ENCODE results near the gene SMOC2. TPM values are rescaled to one million over a fixed set of nuclear protein-coding genes. Genes with fewer than 3 reads are reported as not detected.
A peak's percentile ranks its signal among the peaks of the same experiment; 100 is the strongest.

SMOC2 gene
- total RNA-seq, 1 donor from 2014 or later, result 14.4 TPM

DNA sequence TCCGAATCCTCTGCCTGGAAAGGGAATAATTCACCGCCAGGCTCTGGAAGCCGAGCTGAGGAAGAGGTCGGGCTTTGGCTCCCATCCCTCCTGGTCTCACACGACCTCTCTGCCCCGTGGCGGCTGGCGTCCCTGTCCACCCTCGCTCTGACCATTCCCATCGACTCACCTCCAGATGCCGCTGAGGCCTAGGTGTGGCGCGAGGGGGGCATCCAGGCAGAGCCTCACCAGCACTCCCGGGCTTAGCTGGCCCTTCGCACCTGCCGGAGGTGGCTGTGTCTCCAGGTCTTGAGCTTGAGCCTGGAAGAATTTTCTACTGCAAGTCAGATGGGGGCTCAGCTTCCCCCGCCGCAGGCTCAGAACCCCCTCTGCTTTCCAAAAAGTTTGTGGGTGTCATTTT, 28.5 kb upstream of the SMOC2 start:
- Histone ChIP-seq H3K27ac (replicated peaks) (no peak overlapping the region), H3K36me3 (no peaks in the 10 kb centered on the region), H3K4me1 (peaks cover 14% of the 10 kb centered on the region), H3K9me3 (replicated peaks) (no peaks in the 10 kb centered on the region), H3K27me3 (ENCODE audit: low read depth) (peaks cover 43% of the 10 kb centered on the region), H3K4me3 (no peak overlapping the region)
- DNase-seq, result no peak
- intact Hi-C loops (cut with micrococcal nuclease), result no loop called here
- TF ChIP-seq, protein P1, sequence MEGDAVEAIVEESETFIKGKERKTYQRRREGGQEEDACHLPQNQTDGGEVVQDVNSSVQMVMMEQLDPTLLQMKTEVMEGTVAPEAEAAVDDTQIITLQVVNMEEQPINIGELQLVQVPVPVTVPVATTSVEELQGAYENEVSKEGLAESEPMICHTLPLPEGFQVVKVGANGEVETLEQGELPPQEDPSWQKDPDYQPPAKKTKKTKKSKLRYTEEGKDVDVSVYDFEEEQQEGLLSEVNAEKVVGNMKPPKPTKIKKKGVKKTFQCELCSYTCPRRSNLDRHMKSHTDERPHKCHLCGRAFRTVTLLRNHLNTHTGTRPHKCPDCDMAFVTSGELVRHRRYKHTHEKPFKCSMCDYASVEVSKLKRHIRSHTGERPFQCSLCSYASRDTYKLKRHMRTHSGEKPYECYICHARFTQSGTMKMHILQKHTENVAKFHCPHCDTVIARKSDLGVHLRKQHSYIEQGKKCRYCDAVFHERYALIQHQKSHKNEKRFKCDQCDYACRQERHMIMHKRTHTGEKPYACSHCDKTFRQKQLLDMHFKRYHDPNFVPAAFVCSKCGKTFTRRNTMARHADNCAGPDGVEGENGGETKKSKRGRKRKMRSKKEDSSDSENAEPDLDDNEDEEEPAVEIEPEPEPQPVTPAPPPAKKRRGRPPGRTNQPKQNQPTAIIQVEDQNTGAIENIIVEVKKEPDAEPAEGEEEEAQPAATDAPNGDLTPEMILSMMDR (IDR thresholded peaks at IDR 0.05; ENCODE audit: borderline replicate concordance), result no peak

DNA sequence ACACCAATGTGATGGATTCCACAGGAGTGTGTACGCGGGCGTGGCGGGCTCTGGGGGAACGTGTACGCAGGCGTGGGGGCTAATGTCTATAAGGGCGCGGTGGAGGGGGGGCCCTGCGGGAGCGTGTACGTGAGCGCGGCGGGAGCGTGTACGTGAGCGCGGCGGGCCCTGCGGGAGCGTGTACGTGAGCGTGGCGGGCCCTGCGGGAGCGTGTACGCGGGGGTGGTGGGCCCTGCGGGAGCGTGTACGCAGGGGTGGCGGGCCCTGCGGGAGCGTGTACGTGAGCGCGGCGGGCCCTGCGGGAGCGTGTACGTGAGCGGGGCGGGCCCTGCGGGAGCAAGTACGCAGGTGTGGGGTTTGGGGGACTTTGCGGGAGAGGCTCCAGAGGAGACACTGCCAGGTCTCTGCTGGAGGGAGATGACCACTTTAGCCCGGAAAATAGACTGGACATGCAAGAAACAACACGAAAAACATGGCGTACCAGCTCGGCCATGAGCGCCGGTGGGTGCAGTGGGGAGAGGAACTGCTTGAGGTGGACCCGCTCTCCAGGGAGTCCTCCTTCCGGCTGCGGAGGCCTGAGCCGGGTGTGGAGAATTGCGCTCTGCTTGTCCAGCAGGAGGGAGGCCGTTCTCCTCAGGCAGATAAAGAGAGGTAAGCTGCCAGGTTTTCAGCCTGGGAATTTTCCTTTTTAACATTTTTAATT, 27.8 kb upstream of the SMOC2 start:
- TF ChIP-seq, protein P1 (IDR thresholded peaks at IDR 0.05; ENCODE audit: borderline replicate concordance), result no peak
- Histone ChIP-seq H3K4me1 (peaks cover 16% of the 10 kb centered on the region), H3K27ac (replicated peaks) (peak overlapping the region; percentile 69), H3K36me3 (no peaks in the 10 kb centered on the region), H3K4me3 (peak overlapping the region; percentile 30), H3K9me3 (replicated peaks) (no peaks in the 10 kb centered on the region), H3K27me3 (ENCODE audit: low read depth) (peaks cover 40% of the 10 kb centered on the region)
- DNase-seq, result no peak
- intact Hi-C loops (cut with micrococcal nuclease), result no loop called here

DNA sequence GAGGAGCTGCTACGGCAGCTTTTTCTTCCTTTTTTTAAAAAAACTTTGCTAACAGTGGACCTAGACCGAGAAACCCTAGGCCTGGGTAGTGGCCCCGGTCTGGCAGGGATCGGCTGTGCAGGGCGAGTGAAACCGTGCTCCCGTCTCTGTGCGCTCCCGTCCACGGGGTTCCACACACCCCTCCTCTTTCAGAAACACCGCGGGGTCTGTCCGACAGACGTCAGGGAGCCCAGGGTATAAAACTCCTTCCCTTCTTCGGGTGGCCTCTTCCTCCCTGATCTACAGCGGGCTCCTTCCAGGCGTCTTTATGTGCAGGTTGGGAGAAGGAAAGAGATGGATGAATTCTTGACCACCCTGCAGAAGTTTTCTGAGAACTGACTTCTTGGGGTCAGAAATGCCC, 27.1 kb upstream of the SMOC2 start:
- H3K4me1 ChIP-seq, result peaks cover 16% of the 10 kb centered on the region
- H3K27ac ChIP-seq (replicated peaks), result peak overlapping the region; percentile 69
- H3K27me3 ChIP-seq (ENCODE audit: low read depth), result peaks cover 37% of the 10 kb centered on the region
- no peaks in the 10 kb centered on the region for H3K9me3 ChIP-seq (replicated peaks)
- no peaks in the 10 kb centered on the region for H3K36me3 ChIP-seq
- H3K4me3 ChIP-seq, result peak overlapping the region; percentile 30
- TF ChIP-seq, protein P1 (IDR thresholded peaks at IDR 0.05; ENCODE audit: borderline replicate concordance), result no peak
- intact Hi-C loops (cut with micrococcal nuclease), result no loop called here
- DNase-seq, result no peak

DNA sequence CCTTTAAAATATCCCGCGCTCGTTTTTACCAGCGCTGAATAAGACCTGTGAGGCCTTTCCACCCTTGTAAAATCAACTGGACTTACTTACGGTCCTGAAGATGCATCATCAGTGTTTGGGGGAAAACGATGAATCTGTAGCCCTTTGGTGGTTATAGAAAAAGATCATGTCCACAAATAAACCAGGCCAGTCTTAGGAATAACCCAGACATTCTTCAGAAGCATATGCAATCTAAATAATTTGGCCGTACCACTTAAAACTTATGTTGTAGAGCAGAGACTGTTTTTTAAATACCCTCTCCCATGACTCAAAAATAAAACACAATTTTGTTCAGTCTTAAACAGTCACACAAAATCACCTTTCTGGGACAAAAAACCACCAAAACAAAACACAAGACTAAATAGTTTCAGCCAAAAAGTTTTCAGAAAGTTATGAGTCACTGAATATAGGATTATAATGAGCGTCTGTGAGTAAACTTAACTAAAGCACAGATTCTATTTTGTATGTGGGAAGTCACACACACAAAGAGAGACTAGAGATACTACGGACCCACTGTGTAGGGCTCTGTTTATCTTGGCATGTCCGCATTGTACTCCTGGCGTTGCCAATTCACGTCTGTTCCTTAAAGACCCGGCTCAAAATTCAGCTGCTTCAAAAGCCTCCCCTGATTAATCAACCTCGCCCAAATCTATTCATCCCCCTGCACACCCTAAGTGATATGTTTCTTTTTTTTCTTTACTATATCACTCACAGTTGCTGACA, 26.5 kb upstream of the SMOC2 start:
- intact Hi-C loops (cut with micrococcal nuclease), result no loop called here
- peaks cover 37% of the 10 kb centered on the region for H3K27me3 ChIP-seq (ENCODE audit: low read depth)
- no peak overlapping the region for H3K4me3 ChIP-seq
- DNase-seq, result no peak
- peaks cover 16% of the 10 kb centered on the region for H3K4me1 ChIP-seq
- H3K27ac ChIP-seq (replicated peaks), result peak overlapping the region; percentile 69
- TF ChIP-seq, protein P1 (IDR thresholded peaks at IDR 0.05; ENCODE audit: borderline replicate concordance), result no peak
- no peaks in the 10 kb centered on the region for H3K9me3 ChIP-seq (replicated peaks)
- H3K36me3 ChIP-seq, result no peaks in the 10 kb centered on the region

DNA sequence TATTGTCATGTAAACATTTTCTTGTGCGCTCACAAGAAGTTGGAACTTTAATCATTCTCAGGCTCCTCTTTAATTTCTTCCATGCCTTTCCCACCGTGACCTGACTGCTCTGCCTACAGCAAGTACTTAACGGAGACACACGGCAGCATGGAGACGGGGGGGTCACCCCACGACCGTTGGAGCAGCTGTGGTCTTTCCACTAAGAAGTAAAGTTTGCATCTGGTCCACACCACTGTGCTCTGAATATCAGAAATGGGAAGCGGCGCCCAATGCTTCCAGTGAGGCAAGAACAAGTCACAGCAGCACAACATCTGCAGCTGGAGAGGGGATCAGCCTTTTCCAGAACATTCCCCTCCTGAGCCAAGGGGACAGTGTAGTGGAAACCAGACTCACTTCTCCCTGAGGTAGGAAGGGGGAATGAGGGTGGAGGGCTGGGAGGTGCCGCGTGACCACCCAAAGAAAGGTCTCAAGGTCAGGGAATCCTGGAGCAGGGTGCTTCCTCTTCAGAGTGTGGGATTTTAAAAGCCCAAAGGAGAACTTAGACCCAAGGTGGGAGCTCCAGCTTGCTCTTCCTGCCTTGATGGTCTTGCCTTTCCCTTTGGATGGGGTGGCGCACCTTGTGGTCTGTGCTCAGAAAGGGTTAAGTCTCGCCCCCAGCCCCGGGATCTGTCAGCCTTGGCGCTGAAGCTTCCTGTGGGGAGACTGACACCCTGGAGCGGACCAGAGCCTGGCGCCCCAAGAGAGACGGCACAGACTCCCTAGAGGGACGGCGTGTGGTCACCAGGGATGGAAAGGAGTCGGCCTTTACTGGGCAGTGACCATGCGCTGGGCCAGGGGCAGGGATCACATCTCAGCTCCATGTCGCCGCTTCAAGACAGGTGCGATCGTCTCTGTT, 25.6 kb upstream of the SMOC2 start:
- H3K4me1 ChIP-seq, result peaks cover 16% of the 10 kb centered on the region
- H3K4me3 ChIP-seq, result no peak overlapping the region
- intact Hi-C loops (cut with micrococcal nuclease), result no loop called here
- TF ChIP-seq, protein P1 (IDR thresholded peaks at IDR 0.05; ENCODE audit: borderline replicate concordance), result no peak
- H3K27me3 ChIP-seq (ENCODE audit: low read depth), result peaks cover 37% of the 10 kb centered on the region
- H3K36me3 ChIP-seq, result no peaks in the 10 kb centered on the region
- DNase-seq, result peak; percentile 40
- no peaks in the 10 kb centered on the region for H3K9me3 ChIP-seq (replicated peaks)
- H3K27ac ChIP-seq (replicated peaks), result peak overlapping the region; percentile 69
